ENCODE data around the gene SAMD13. TPM values are rescaled to one million over a fixed set of nuclear protein-coding genes. Genes with fewer than 3 reads are reported as not detected.

SAMD13 gene
- total and polyA plus RNA-seq, 10 of the 15 experiments (the other 5 are each of a cell fraction or from before 2014, with no cell fraction given) = 0.81 to 1.9 (median 1.2) TPM; not detected in 1

DNA sequence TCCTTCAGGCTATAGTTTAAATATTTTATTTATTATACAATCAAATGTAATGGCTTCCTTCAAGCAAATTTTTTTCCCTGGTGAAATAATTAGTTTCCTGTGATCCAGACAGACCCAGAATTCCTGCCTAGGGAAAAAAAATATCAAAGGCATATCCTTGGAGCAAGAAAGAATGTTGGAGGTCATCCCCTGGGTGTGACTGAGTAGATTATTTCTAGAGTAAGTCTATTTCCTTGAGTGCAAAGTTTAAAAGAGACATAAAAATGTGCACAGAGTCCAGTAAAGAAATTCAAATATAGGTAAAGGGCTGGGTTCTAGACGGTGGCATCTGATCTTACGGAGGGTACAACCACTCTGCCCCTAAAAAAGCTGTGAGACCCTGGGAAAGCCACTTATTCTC, 32.2 kb upstream of the SAMD13 start:
- no peak overlapping the region for H3K4me2 ChIP-seq (ENCODE audit: control insufficient read depth, insufficient read depth)
- POLR2A ChIA-PET = no interaction called here
- TF ChIP-seq ZBED1 (IDR thresholded peaks at IDR 0.05; ENCODE audit: borderline replicate concordance) (no peak), FOS (IDR thresholded peaks at IDR 0.05; ENCODE audit: borderline replicate concordance, extremely low read depth, insufficient read length) (no peak), MXI1 (IDR thresholded peaks at IDR 0.05; ENCODE audit: low read depth, low read length) (no peak), CBX3 (IDR thresholded peaks at IDR 0.05; ENCODE audit: borderline replicate concordance, low read depth) (no peak), RAD21 (IDR thresholded peaks at IDR 0.05; ENCODE audit: insufficient read depth, low read depth, low read length) (no peak), SIN3A (IDR thresholded peaks at IDR 0.05; ENCODE audit: low read depth, low read length) (no peak)
- TF ChIP-seq, protein P1, sequence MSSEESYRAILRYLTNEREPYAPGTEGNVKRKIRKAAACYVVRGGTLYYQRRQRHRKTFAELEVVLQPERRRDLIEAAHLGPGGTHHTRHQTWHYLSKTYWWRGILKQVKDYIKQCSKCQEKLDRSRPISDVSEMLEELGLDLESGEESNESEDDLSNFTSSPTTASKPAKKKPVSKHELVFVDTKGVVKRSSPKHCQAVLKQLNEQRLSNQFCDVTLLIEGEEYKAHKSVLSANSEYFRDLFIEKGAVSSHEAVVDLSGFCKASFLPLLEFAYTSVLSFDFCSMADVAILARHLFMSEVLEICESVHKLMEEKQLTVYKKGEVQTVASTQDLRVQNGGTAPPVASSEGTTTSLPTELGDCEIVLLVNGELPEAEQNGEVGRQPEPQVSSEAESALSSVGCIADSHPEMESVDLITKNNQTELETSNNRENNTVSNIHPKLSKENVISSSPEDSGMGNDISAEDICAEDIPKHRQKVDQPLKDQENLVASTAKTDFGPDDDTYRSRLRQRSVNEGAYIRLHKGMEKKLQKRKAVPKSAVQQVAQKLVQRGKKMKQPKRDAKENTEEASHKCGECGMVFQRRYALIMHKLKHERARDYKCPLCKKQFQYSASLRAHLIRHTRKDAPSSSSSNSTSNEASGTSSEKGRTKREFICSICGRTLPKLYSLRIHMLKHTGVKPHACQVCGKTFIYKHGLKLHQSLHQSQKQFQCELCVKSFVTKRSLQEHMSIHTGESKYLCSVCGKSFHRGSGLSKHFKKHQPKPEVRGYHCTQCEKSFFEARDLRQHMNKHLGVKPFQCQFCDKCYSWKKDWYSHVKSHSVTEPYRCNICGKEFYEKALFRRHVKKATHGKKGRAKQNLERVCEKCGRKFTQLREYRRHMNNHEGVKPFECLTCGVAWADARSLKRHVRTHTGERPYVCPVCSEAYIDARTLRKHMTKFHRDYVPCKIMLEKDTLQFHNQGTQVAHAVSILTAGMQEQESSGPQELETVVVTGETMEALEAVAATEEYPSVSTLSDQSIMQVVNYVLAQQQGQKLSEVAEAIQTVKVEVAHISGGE (CRISPR knock-in tag; IDR thresholded peaks at IDR 0.05) = no peak
- ATAC-seq (no peak), DNase-seq (ENCODE audit: low read depth, low spot score) (no peak), FAIRE-seq (no peak)
- peaks cover 15% of the 10 kb centered on the region for H3K4me1 ChIP-seq (ENCODE audit: control insufficient read depth, insufficient read depth, low read length)
- peaks cover 1% of the 10 kb centered on the region; the same call in 1 of the 3 replicates for H3K9me3 ChIP-seq (replicated peaks; ENCODE audit: control insufficient read depth, insufficient read depth, low read length)
- BruUV-seq (replicated peaks) = no TSS peak
- H3K27ac ChIP-seq (ENCODE audit: control insufficient read depth, insufficient read depth) = no peak overlapping the region
- RAD21 ChIA-PET (ENCODE audit: unreplicated experiment) = no interaction called here
- in situ Hi-C loops (cut with MboI) (no loop called here), intact Hi-C loops (cut with micrococcal nuclease; ENCODE audit: unreplicated experiment) (no loop called here)
- no peak overlapping the region for H3K9ac ChIP-seq (ENCODE audit: control insufficient read depth, insufficient read depth, low read length)
- WGBS (ENCODE audit: insufficient coverage, insufficient replicate concordance, low lambda C conversion rate, missing lambda C conversion rate) = 23% methylated on average over 2 of the region's 2 CpGs
- no peaks in the 10 kb centered on the region for H3K79me2 ChIP-seq (ENCODE audit: control insufficient read depth, insufficient read depth, low read length)
- SMC1A ChIA-PET (ENCODE audit: uncharacterized antibody, unreplicated experiment) = no interaction called here
- H4K20me1 ChIP-seq (ENCODE audit: control insufficient read depth, insufficient read depth) = no peaks in the 10 kb centered on the region
- CTCF ChIA-PET = no interaction called here
- H3K36me3 ChIP-seq (ENCODE audit: control insufficient read depth in 2 of 2, insufficient read depth in 2 of 2, low read length in 1 of 2) = no peaks in the 10 kb centered on the region
- H3K4me3 ChIP-seq = no peak overlapping the region
- no peaks in the 10 kb centered on the region; a peak in 1 of 4 replicates for H3K27me3 ChIP-seq (replicated peaks in 1 of 2; ENCODE audit: control insufficient read depth in 2 of 2, insufficient read depth in 2 of 2, low read length in 1 of 2)
- no peak overlapping the region for H2AFZ ChIP-seq (ENCODE audit: control insufficient read depth, low read depth, low read length)

Measured in GM12878 (cell line).